Activated CD8-positive, alpha-beta memory T cell treated with anti-CD3 and anti-CD28 coated beads for 4 hours (primary cell): Measurements from ENCODE around the gene ERVH48-1.
"Not testable (repeated sequence)": the region's sequence is repeated elsewhere in the genome, so short reads cannot be mapped to it uniquely, and the experiment has no call there.

Experiments used
- DNase-seq, 2 donors: peaks; one replicate each; pipeline ENCODE4 v3.0.0-alpha.2; 2020; ENCODE audit warnings: low read depth in 2 of 2

The ERVH48-1 gene

GRCh38 chr21:42906233-42906632, 19.2 kb downstream of the ERVH48-1 start:
- no peak for DNase-seq

- DNase-seq = no peak
Observed at GRCh38 chr21:42905195-42905594, 20.2 kb downstream of the ERVH48-1 start.

DNA sequence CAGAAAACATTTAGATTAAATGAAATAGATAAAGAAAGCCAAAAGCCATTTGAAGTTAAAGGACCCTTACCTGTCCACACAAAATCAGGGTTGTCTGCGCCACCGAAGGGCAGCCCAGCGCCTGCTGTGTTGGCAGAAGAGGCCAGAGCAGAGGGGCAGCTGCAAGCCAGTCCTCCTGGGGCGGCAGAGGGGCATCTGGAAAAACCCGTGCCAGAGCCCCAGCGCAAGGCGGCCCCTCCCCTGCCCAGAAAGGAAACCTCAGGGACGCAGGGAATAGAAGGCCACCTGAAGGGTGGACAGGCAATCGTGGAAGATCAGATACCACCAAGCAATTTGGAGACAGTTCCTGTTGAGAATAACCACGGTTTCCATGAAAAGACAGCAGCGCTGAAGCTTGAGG, 21.6 kb downstream of the ERVH48-1 start:
- DNase-seq = no peak

DNA sequence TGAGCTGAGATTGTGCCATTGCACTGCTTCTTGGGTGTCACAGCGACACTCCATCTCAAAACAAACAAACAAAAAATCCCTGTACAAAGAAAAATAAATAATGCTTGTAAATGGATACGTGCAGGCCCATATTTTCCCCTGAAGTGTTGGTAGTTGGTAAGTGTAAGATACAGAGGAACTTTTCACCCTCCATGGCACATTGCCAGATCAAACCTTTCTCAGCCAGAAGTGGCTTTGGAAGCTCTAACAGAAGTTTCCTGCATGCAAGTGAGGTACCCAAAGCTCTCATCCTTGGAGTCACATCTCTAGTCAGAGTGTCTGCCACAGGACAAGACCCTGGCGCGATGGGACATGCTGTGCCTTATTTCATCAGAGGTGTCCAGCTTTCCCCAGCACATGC, 25.0 kb downstream of the ERVH48-1 start:
- no peak for DNase-seq

- DNase-seq = peak; percentile 100
Observed at GRCh38 chr21:42892931-42893755, 32.3 kb downstream of the ERVH48-1 start, which contains the start of gene NDUFV3. TSS of gene NDUFV3 (plus strand) at chr21:42893309. CDS start at chr21:42893334, 25 bp downstream.

- DNase-seq = no peak
Observed at GRCh38 chr21:42892582-42892930, 32.9 kb downstream of the ERVH48-1 start.

GRCh38 chr21:42887326-42887725, 38.1 kb downstream of the ERVH48-1 start:
- no peak for DNase-seq

DNA sequence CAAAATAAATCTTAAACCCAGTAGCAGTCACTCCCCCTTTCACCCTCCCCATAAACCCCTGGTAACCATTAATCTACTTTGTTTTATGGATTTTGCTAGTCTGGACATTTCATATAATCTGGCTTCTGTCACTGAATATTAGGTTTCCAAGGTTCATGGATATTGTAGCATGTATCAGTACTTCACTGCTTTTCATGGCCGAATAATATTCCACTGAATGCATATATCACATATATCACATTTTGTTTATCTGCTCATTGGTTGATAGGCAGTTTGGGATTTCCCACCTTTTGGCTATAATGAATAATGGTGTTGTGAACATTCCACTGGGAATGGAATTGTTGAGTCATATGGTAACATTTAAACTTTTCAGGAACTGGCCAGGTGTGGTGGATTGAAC, 41.5 kb downstream of the ERVH48-1 start:
- no peak for DNase-seq

DNA sequence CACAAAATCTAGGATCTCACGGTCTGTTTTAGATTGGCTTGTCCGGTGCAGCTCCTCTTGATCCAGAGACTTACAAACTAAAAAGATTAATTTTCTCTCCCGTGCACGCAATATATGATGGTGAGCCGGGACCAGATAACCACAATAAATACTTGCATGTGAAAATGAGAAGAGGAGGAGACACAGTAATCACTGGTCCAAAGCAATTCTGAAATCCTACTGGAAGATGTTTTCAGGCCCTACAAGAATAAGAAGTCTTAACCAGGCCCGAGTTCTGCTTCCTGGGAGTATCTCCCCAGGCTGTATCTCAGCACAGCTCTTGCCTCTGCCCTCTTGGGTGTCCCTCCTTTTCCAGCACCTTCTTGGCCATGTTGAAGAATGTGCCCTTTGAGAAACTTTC, 45.1 kb downstream of the ERVH48-1 start:
- no peak for DNase-seq

DNA sequence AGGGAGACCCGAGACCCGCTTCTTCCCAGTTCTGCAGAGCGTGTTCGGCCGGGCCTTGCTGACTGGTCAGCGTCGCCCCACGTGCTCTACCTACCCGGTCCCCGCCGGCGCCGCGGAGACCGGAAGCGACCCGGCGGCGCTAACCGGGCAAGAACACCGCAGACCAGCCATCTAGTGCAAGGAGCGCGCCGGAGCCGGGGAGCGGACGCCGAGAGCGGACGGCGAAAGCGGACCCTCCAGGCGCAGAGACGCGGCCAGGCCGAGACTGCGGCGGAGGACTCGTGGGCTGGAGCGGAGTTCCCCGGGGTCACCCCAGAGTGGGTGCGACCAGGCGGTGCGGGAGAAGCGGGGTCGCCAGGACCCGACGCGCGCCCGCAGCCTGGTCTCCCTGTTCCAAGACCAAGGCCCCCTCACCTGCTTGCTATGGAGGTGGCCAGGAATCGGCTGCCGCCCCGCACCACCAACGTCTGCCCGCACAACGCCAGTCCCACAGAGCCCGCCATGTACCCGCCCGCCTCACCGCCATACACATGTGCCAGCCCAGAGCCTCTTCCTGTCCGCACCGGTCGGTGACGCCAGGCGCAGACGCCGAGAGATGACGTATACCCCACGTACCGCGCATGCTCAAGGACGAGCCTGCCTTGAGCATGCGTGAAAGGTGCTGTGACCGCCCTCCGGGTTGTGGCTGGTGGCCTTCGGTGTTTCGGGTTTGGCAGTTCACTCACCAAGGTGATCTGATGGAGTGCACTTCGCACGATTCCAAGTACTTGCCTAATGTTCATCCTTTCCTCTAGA, 46.2 kb downstream of the ERVH48-1 start, which contains the start of gene WDR4:
TSS of gene WDR4 (minus strand) at position 547 of the 795 bp plus-strand sequence. CDS start at position 503, 44 bp downstream.
- peak; percentile 96 to 100 for DNase-seq

DNA sequence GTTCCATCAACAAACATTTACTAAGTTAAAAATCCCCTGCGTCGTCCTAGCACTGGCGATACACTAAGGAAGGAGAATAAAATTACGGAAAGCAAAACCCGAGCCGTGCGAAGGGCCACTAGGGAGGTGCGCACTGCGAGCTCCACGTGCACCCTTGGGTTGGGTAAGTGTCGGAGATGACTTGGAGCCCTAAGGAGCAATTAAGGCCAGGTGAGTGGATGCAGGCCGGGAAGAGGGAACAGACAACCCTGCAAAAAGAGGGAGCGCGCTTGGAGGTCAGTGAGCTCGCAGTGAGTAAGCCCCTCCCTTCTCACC, 46.8 kb downstream of the ERVH48-1 start:
- no peak for DNase-seq

GRCh38 chr21:42875811-42876210, 49.6 kb downstream of the ERVH48-1 start:
- DNase-seq = not testable (repeated sequence)

DNA sequence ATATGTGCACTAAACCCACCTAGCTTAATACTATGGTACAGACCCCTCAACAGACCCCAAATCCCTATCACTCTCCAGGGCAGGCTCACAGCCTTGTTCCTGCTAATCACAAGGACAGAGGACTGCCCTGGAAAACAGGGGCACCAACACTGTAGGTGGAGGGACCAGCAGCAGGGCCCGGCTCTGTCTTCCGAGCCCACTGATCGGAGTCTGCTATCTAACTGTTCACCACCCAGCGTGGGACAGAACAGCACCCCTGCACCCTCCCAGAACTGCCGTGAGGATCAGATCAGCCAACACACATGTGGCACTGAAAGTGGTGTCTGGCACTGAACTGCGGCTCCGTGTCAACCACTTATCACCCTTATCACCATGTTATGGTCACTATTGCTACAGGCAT, 52.3 kb downstream of the ERVH48-1 start:
- no peak for DNase-seq

GRCh38 chr21:42868196-42868595, 57.2 kb downstream of the ERVH48-1 start:
- no peak for DNase-seq
